ENCODE data around the gene SYTL2.

SYTL2 gene

GRCh38 chr11:85762226-85762625 is 48.7 kb downstream of the SYTL2 start:
- Histone ChIP-seq H3K27me3 (ENCODE audit: control insufficient read depth, insufficient read depth, low read length, poor library complexity, severe bottlenecking) (no peaks in the 10 kb centered on the region), H3K4me1 (ENCODE audit: control insufficient read depth, insufficient read depth, low read length) (no peaks in the 10 kb centered on the region), H3K36me3 (ENCODE audit: control insufficient read depth, insufficient read depth, low read length) (no peaks in the 10 kb centered on the region), H3K9me3 (ENCODE audit: control insufficient read depth, low read length) (no peaks in the 10 kb centered on the region), H3K4me3 (ENCODE audit: insufficient read depth, low read depth, low read length) (no peak overlapping the region), H3K27ac (ENCODE audit: insufficient read depth, low read depth, low read length, poor library complexity, severe bottlenecking) (no peak overlapping the region)
- 85 to 93% methylated on average over 1 of the region's 1 CpG for WGBS, 2 experiments

GRCh38 chr11:85759915-85760314 is 51.0 kb downstream of the SYTL2 start:
- Histone ChIP-seq H3K4me1 (ENCODE audit: control insufficient read depth, insufficient read depth, low read length) (no peaks in the 10 kb centered on the region), H3K27ac (ENCODE audit: insufficient read depth, low read depth, low read length, poor library complexity, severe bottlenecking) (no peak overlapping the region), H3K27me3 (ENCODE audit: control insufficient read depth, insufficient read depth, low read length, poor library complexity, severe bottlenecking) (no peaks in the 10 kb centered on the region), H3K9me3 (ENCODE audit: control insufficient read depth, low read length) (no peaks in the 10 kb centered on the region), H3K36me3 (ENCODE audit: control insufficient read depth, insufficient read depth, low read length) (no peaks in the 10 kb centered on the region), H3K4me3 (ENCODE audit: insufficient read depth, low read depth, low read length) (no peak overlapping the region)
- WGBS, 2 experiments: 89% methylated on average over 1 of the region's 2 CpGs; no CpG with 5 or more reads in 1 of the 2 experiments

- H3K27me3 ChIP-seq (ENCODE audit: control insufficient read depth, insufficient read depth, low read length, poor library complexity, severe bottlenecking): no peaks in the 10 kb centered on the region
- no peaks in the 10 kb centered on the region for H3K36me3 ChIP-seq (ENCODE audit: control insufficient read depth, insufficient read depth, low read length)
- no peaks in the 10 kb centered on the region for H3K4me1 ChIP-seq (ENCODE audit: control insufficient read depth, insufficient read depth, low read length)
- 50 to 89% methylated on average over 1 of the region's 1 CpG for WGBS, 2 experiments
- no peaks in the 10 kb centered on the region for H3K9me3 ChIP-seq (ENCODE audit: control insufficient read depth, low read length)
- no peak overlapping the region for H3K4me3 ChIP-seq (ENCODE audit: insufficient read depth, low read depth, low read length)
- no peak overlapping the region for H3K27ac ChIP-seq (ENCODE audit: insufficient read depth, low read depth, low read length, poor library complexity, severe bottlenecking)
Observed at GRCh38 chr11:85758480-85759039, 52.4 kb downstream of the SYTL2 start.

- Histone ChIP-seq H3K27me3 (ENCODE audit: control insufficient read depth, insufficient read depth, low read length, poor library complexity, severe bottlenecking) (no peaks in the 10 kb centered on the region), H3K9me3 (ENCODE audit: control insufficient read depth, low read length) (no peaks in the 10 kb centered on the region), H3K4me1 (ENCODE audit: control insufficient read depth, insufficient read depth, low read length) (no peaks in the 10 kb centered on the region), H3K27ac (ENCODE audit: insufficient read depth, low read depth, low read length, poor library complexity, severe bottlenecking) (no peak overlapping the region), H3K36me3 (ENCODE audit: control insufficient read depth, insufficient read depth, low read length) (no peaks in the 10 kb centered on the region), H3K4me3 (ENCODE audit: insufficient read depth, low read depth, low read length) (no peak overlapping the region)
- WGBS, 2 experiments: 94 to 96% methylated on average over 4 of the region's 4 CpGs
Observed at GRCh38 chr11:85758026-85758425, 52.9 kb downstream of the SYTL2 start.

GRCh38 chr11:85756401-85757200 is 54.3 kb downstream of the SYTL2 start:
- no peaks in the 10 kb centered on the region for H3K36me3 ChIP-seq (ENCODE audit: control insufficient read depth, insufficient read depth, low read length)
- H3K9me3 ChIP-seq (ENCODE audit: control insufficient read depth, low read length): no peaks in the 10 kb centered on the region
- H3K27ac ChIP-seq (ENCODE audit: insufficient read depth, low read depth, low read length, poor library complexity, severe bottlenecking): no peak overlapping the region
- 96 to 98% methylated on average over 5 to 6 of the region's 6 CpGs for WGBS, 2 experiments
- H3K4me1 ChIP-seq (ENCODE audit: control insufficient read depth, insufficient read depth, low read length): no peaks in the 10 kb centered on the region
- H3K27me3 ChIP-seq (ENCODE audit: control insufficient read depth, insufficient read depth, low read length, poor library complexity, severe bottlenecking): no peaks in the 10 kb centered on the region
- H3K4me3 ChIP-seq (ENCODE audit: insufficient read depth, low read depth, low read length): no peak overlapping the region

GRCh38 chr11:85755701-85756100 is 55.2 kb downstream of the SYTL2 start:
- H3K4me1 ChIP-seq (ENCODE audit: control insufficient read depth, insufficient read depth, low read length): no peaks in the 10 kb centered on the region
- no peaks in the 10 kb centered on the region for H3K27me3 ChIP-seq (ENCODE audit: control insufficient read depth, insufficient read depth, low read length, poor library complexity, severe bottlenecking)
- 70 to 77% methylated on average over 1 of the region's 1 CpG for WGBS, 2 experiments
- no peak overlapping the region for H3K4me3 ChIP-seq (ENCODE audit: insufficient read depth, low read depth, low read length)
- H3K36me3 ChIP-seq (ENCODE audit: control insufficient read depth, insufficient read depth, low read length): no peaks in the 10 kb centered on the region
- no peaks in the 10 kb centered on the region for H3K9me3 ChIP-seq (ENCODE audit: control insufficient read depth, low read length)
- no peak overlapping the region for H3K27ac ChIP-seq (ENCODE audit: insufficient read depth, low read depth, low read length, poor library complexity, severe bottlenecking)

GRCh38 chr11:85755285-85755684 is 55.7 kb downstream of the SYTL2 start:
- Histone ChIP-seq H3K36me3 (ENCODE audit: control insufficient read depth, insufficient read depth, low read length) (no peaks in the 10 kb centered on the region), H3K27ac (ENCODE audit: insufficient read depth, low read depth, low read length, poor library complexity, severe bottlenecking) (no peak overlapping the region), H3K4me1 (ENCODE audit: control insufficient read depth, insufficient read depth, low read length) (no peaks in the 10 kb centered on the region), H3K9me3 (ENCODE audit: control insufficient read depth, low read length) (no peaks in the 10 kb centered on the region), H3K4me3 (ENCODE audit: insufficient read depth, low read depth, low read length) (no peak overlapping the region), H3K27me3 (ENCODE audit: control insufficient read depth, insufficient read depth, low read length, poor library complexity, severe bottlenecking) (no peaks in the 10 kb centered on the region)
- WGBS, 2 experiments: 85% methylated on average over 2 of the region's 2 CpGs

- Histone ChIP-seq H3K4me1 (ENCODE audit: control insufficient read depth, insufficient read depth, low read length) (no peaks in the 10 kb centered on the region), H3K4me3 (ENCODE audit: insufficient read depth, low read depth, low read length) (no peak overlapping the region)
- 94 to 95% methylated on average over 7 of the region's 7 CpGs for WGBS, 2 experiments
Observed at GRCh38 chr11:85752890-85753581, 57.9 kb downstream of the SYTL2 start.

GRCh38 chr11:85752201-85752889 is 58.6 kb downstream of the SYTL2 start:
- whole genome bisulfite sequencing, 2 experiments: 93 to 98% methylated on average over 4 of the region's 4 CpGs
- H3K27me3 ChIP-seq (ENCODE audit: control insufficient read depth, insufficient read depth, low read length, poor library complexity, severe bottlenecking): no peaks in the 10 kb centered on the region
- no peaks in the 10 kb centered on the region for H3K4me1 ChIP-seq (ENCODE audit: control insufficient read depth, insufficient read depth, low read length)
- H3K27ac ChIP-seq (ENCODE audit: insufficient read depth, low read depth, low read length, poor library complexity, severe bottlenecking): no peak overlapping the region
- no peaks in the 10 kb centered on the region for H3K9me3 ChIP-seq (ENCODE audit: control insufficient read depth, low read length)
- no peaks in the 10 kb centered on the region for H3K36me3 ChIP-seq (ENCODE audit: control insufficient read depth, insufficient read depth, low read length)
- H3K4me3 ChIP-seq (ENCODE audit: insufficient read depth, low read depth, low read length): no peak overlapping the region

More at GRCh38 chr11:85752890-85753581, 57.9 kb downstream of the SYTL2 start:
- no peaks in the 10 kb centered on the region for H3K9me3 ChIP-seq (ENCODE audit: control insufficient read depth, low read length)
- H3K27me3 ChIP-seq (ENCODE audit: control insufficient read depth, insufficient read depth, low read length, poor library complexity, severe bottlenecking): no peaks in the 10 kb centered on the region
- H3K27ac ChIP-seq (ENCODE audit: insufficient read depth, low read depth, low read length, poor library complexity, severe bottlenecking): no peak overlapping the region
- H3K36me3 ChIP-seq (ENCODE audit: control insufficient read depth, insufficient read depth, low read length): no peaks in the 10 kb centered on the region

- Histone ChIP-seq H3K4me1 (ENCODE audit: control insufficient read depth, insufficient read depth, low read length) (no peaks in the 10 kb centered on the region), H3K27me3 (ENCODE audit: control insufficient read depth, insufficient read depth, low read length, poor library complexity, severe bottlenecking) (no peaks in the 10 kb centered on the region), H3K4me3 (ENCODE audit: insufficient read depth, low read depth, low read length) (no peak overlapping the region), H3K9me3 (ENCODE audit: control insufficient read depth, low read length) (no peaks in the 10 kb centered on the region), H3K27ac (ENCODE audit: insufficient read depth, low read depth, low read length, poor library complexity, severe bottlenecking) (no peak overlapping the region), H3K36me3 (ENCODE audit: control insufficient read depth, insufficient read depth, low read length) (no peaks in the 10 kb centered on the region)
Observed at GRCh38 chr11:85751724-85752123, 59.2 kb downstream of the SYTL2 start.
